Large intestine (tissue), 3 donors: ENCODE data around the gene MSANTD2. TPM values are rescaled to one million over a fixed set of nuclear protein-coding genes. Genes with fewer than 3 reads are reported as not detected.
A peak's percentile ranks its signal among the peaks of the same experiment; 100 is the strongest.
"Not testable (repeated sequence)": the region's sequence is repeated elsewhere in the genome, so short reads cannot be mapped to it uniquely, and the experiment has no call there.

Source experiments
- DNase-seq, 2 donors: peaks; one replicate each; pipeline versions ENCODE4 v3.0.0 to v3.0.0-alpha.2; 2013
- H3K27ac ChIP-seq: one replicate; pipeline ENCODE4 v1.5.1; 2013; ENCODE audit warnings: low read length
- H3K27me3 ChIP-seq: 2 replicates; pipeline ENCODE4 v1.6.1; 2013; ENCODE audit warnings: low read length; ENCODE audit not compliant: control insufficient read depth, insufficient read depth
- H3K36me3 ChIP-seq: 2 replicates; pipeline ENCODE4 v1.6.1; 2013; ENCODE audit warnings: low read length; ENCODE audit not compliant: control insufficient read depth, insufficient read depth
- H3K4me1 ChIP-seq: one replicate; pipeline ENCODE4 v1.6.1; 2013; ENCODE audit warnings: low read length; ENCODE audit not compliant: control insufficient read depth, insufficient read depth
- H3K4me3 ChIP-seq: one replicate; pipeline ENCODE4 v1.5.1; 2013; ENCODE audit warnings: low read length
- H3K9me3 ChIP-seq: one replicate; pipeline ENCODE4 v1.6.1; 2013; ENCODE audit warnings: mild to moderate bottlenecking, low read depth, low read length, moderate library complexity; ENCODE audit not compliant: control insufficient read depth
- WGBS: methylation state at CpG from one replicate; pipeline ENCODE4 v1.1.5; 2013; ENCODE audit warnings: low lambda C conversion rate; ENCODE audit not compliant: insufficient coverage; 5-methylcytosine and 5-hydroxymethylcytosine counted together
- polyA plus RNA-seq: library from polyadenylated mRNA; unstranded; fragments of 120-200 nt; gene quantifications from one replicate; pipeline ENCODE4 v1.2.1, GENCODE V29; 2013

MSANTD2 gene
- polyA plus RNA-seq, 1 donor: 23.2 TPM

DNA sequence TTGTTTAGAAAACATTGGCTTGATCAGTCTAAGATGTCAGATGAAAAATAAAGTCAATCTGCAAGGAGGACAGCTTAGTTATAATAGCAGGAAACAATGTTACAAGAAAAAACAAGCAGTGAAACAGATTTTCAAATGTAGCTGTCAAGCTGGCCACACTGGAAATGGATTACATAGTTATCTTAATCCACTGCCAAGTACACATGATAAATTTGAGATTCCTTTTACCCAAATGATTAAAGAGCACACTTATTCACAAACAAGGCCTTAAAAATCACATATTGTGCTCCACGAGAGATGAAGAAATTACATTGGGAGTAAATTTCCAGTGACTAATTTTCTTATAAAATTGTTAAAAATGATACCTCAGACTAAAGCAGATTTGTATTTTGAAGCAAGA is 20.6 kb downstream of the MSANTD2 start:
- no peaks in the 10 kb centered on the region for H3K27me3 ChIP-seq
- no peaks in the 10 kb centered on the region for H3K9me3 ChIP-seq
- no peak for DNase-seq
- WGBS: no CpG with 5 or more reads among the region's 1 CpG
- no peaks in the 10 kb centered on the region for H3K4me1 ChIP-seq
- no peak overlapping the region for H3K27ac ChIP-seq
- H3K4me3 ChIP-seq: no peak overlapping the region
- H3K36me3 ChIP-seq: peaks cover 2% of the 10 kb centered on the region

DNA sequence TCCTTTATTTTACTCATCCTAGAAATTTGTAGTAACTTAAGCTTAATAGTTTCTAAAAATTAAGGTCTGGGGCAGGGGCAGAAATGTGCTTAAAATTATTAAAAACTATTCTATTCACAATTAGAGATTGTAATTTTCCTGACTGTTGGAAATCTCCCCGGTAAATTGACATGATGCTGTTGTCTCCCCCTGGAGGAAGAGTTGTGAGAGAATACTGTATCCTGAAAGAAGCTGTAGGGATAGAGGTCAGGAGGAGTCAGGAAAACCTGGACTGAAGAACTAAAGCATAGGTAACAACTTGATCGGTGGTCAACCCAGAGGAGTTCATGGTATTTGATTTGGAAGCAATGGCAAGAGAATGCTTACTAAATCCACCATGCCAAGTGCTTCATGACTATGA is 21.9 kb downstream of the MSANTD2 start:
- no peak for DNase-seq
- H3K4me3 ChIP-seq: no peak overlapping the region
- H3K36me3 ChIP-seq: peaks cover 6% of the 10 kb centered on the region
- H3K27ac ChIP-seq: no peak overlapping the region
- H3K4me1 ChIP-seq: no peaks in the 10 kb centered on the region
- no peaks in the 10 kb centered on the region for H3K9me3 ChIP-seq
- no peaks in the 10 kb centered on the region for H3K27me3 ChIP-seq
- WGBS: no CpG with 5 or more reads among the region's 2 CpGs

DNA sequence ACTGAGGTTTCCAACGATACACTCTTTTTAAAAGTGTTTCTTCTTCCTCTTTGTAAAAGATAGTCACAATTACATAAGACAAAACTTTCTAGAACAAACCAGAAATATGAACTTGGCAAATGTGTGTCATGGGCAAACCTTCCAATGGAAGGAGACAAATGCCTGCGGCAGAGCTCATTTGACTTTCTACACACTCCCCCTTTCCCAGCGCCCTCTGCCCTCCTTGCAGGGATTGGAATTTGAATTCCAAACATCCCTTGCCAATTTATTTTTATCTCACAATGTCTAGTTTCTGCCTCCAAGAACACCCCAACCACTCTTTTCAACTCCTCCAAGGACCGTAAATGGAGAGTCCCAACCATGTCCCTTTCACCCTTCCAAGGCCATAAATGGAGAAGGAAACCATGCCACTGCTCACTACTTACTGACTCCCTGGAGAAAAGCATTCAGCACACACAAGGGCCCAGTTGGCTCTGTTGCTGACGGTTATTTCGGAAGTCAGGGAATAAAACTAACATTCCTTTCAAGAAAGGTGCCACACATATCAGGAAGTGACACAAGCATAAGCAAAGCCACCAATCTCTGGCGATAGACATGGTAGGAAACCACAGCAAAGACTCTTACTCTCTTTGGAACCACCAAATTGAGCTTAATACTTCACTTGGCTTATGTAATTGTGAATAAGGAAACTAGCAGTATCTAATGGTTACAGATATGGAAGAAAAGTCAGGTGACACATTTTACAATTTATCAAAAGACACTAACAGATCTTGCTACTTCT is 23.2 kb downstream of the MSANTD2 start:
- Histone ChIP-seq H3K27ac (no peak overlapping the region), H3K4me3 (no peak overlapping the region), H3K9me3 (no peaks in the 10 kb centered on the region), H3K36me3 (peaks cover 10% of the 10 kb centered on the region), H3K4me1 (no peaks in the 10 kb centered on the region), H3K27me3 (no peaks in the 10 kb centered on the region)
- WGBS: 89% methylated on average over 2 of the region's 7 CpGs
- DNase-seq: no peak

DNA sequence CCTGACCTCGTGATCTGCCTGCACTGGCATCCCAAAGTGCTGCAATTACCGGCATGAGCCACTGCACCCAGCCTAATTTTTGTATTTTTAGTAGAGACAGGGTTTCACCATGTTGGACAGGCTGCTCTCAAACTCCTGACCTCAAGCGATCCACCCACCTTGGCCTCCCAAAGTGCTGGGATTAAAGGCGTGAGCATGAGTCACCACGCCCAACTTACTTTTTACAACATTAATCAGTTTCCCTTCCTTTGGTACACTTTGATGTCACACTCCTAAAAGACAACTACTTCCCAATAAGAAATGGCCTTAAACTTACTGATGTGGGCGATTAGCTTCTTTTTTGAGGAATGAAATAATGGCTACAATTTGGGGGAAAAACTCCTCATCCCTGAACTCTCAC is 29.2 kb downstream of the MSANTD2 start:
- not testable (repeated sequence) for DNase-seq, H3K4me1 ChIP-seq, H3K9me3 ChIP-seq, H3K4me3 ChIP-seq, H3K27me3 ChIP-seq, H3K27ac ChIP-seq
- H3K36me3 ChIP-seq: peaks cover 30% of the 10 kb centered on the region
- WGBS: no CpG with 5 or more reads among the region's 6 CpGs

DNA sequence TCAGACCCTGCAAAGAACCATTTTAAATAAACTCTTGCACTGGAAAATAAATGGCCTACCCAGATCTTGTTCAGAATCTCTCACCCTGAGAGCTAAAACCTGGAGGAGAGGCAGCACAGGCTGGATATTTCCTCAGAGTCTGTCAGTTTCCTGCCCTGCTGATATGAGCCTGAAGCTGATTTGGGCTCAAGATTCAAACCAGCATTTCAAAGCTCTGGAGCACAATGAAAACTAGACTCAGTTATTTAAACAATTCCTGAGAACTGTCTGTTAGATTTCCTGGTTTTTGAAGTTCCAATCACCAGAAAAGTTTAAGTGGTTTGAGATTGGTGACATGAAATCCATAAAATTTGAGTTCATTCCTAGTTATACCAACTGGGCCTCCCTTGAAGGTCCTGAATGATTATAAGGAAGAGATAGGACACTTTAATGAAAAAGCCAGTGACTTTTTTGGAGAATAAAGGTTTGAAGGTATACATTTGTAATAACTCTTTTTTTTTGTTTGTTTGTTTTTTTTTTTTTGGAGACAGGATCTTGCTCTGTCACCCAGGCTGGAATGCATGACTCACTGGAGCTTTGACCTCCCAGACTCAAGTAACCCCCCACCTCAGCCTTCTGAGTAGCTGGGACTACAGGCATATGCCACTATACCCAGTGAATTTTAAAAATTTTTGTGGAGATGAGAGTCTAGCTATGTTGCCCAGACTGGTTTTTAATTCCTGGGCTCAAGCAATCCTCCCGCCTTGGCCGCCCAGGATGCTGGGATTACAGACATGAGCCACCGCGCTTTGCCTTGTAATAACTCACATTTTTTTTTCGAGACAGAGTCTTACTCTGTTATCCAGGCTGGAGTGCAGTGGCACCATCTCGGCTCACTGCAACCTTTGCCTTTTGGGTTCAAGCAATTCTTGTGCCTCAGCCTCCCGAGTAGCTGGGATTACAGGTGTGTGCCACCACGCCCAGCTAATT is 30.1 kb downstream of the MSANTD2 start:
- Histone ChIP-seq H3K4me3 (no peak overlapping the region), H3K4me1 (no peaks in the 10 kb centered on the region), H3K27me3 (no peaks in the 10 kb centered on the region), H3K9me3 (no peaks in the 10 kb centered on the region), H3K36me3 (peaks cover 30% of the 10 kb centered on the region), H3K27ac (no peak overlapping the region)
- WGBS: no CpG with 5 or more reads among the region's 8 CpGs
- DNase-seq: no peak

DNA sequence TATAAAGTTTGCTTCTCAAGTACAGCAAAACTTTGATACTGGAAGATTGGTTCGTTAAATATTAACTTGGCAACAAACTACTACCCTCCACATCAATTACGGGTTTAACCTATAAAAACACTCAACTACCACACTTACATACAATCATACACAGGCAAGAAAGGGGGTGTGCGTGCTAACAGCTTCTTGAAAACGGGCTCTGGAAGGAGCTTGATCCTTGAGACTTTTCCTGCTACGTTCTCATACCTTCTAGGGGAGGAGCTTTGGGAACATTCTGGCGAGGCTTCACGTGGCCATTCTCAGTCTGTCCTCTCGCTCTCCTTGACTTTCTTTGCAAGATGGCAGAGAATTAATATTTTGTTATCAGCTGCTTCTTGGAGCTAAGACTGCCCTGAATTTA is 31.3 kb downstream of the MSANTD2 start:
- DNase-seq: peak in 1 of 2 donors; percentile 63
- Histone ChIP-seq H3K4me3 (no peak overlapping the region), H3K9me3 (no peaks in the 10 kb centered on the region), H3K27ac (no peak overlapping the region), H3K27me3 (no peaks in the 10 kb centered on the region), H3K4me1 (no peaks in the 10 kb centered on the region), H3K36me3 (peaks cover 28% of the 10 kb centered on the region)
- 60% methylated on average over 1 of the region's 8 CpGs for WGBS

DNA sequence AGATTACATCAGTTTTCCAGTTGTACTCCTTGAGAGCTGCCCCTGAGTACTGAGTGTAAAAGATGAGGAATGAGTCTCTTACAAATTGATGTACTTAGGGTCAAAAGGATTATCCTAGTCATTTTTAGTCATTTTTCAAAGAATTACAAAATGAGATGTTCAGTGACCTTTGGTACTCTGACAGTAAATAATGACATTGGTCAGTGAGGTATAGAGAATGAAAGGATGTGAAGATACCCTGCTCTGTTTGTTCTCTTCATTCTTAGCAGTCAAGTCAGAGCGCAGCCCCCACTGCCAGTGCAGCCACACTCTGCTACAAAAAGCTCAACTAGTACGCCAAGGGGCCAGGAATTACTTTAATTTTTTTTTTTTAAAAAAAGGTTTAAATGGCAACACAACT is 34.0 kb downstream of the MSANTD2 start:
- no peak overlapping the region for H3K4me3 ChIP-seq
- WGBS: no CpG with 5 or more reads among the region's 2 CpGs
- H3K27me3 ChIP-seq: peaks cover 18% of the 10 kb centered on the region
- peaks cover 7% of the 10 kb centered on the region for H3K4me1 ChIP-seq
- no peak overlapping the region for H3K27ac ChIP-seq
- no peak for DNase-seq
- peaks cover 19% of the 10 kb centered on the region for H3K36me3 ChIP-seq
- H3K9me3 ChIP-seq: no peaks in the 10 kb centered on the region

DNA sequence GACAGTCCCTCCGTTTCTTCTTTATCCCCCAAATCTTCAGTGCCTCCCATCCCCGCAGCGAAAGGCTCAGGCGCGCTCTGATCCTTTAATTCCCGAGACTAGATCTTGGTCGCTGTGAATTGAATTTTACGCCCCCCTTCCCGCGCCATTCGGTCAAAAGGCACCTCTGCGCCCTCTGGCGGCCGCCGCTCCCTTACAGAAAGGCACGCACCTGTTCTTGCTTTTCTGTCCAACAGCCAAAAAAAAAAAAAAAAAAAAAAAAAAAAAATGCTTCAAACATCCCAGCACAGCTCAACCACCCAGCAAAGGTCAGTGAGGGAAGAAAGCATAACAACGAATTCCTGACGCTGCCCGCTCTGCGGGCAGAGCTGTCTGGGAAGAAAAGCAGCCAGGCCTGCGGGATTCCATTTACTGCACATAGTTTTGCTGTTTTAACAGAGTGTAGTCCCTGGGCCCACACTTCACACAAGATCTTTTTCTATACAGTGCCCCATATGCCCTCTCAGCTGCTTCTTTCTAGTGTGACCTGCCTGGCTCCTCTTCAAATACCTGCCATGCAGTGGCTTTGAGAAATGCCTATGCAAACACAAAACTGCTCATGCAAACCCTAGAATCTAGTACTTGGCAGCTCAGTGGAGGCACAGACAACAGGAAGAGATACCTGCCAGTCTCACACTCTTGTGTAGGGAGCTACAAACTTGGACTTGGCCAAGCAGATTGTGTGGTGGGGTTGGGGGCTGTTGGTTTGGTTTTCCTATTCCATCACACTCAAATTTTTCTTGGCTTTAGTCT is 36.9 kb downstream of the MSANTD2 start:
- Histone ChIP-seq H3K27me3 (peaks cover 46% of the 10 kb centered on the region), H3K4me1 (peaks cover 30% of the 10 kb centered on the region), H3K9me3 (peaks cover 8% of the 10 kb centered on the region), H3K4me3 (peak overlapping the region; percentile 43), H3K36me3 (peaks cover 16% of the 10 kb centered on the region), H3K27ac (no peak overlapping the region)
- DNase-seq: peak; percentile 68 to 78
- WGBS: no CpG with 5 or more reads among the region's 21 CpGs

DNA sequence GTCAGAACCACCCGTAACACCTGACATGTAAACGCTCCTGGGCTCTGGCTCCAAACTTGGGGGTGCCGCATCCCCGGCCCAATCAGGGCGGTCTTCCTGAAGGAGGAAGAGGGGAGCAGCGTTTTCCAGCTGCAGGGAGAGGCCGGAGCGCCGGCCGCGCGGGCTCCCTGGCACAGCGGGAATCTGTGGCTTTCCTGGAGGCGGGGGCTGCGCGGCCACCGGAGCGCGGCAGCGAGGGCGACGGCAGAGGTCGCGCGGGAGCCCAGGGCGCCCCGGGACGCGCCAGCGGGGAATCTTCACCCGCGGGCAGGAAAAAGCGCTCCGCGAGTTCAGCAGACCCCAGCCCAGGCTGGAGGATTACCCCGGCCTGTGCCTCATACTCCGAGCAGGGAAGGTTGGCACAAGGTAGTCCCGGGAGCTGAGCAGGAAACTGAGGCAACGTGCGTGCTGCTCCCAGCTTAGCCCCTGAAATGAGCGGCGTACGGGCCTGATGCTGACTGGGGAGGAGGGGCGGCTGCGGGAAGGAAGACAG is 37.5 kb downstream of the MSANTD2 start:
- Histone ChIP-seq H3K4me3 (peak overlapping the region; percentile 43), H3K4me1 (peaks cover 37% of the 10 kb centered on the region), H3K27ac (no peak overlapping the region), H3K9me3 (peaks cover 8% of the 10 kb centered on the region), H3K36me3 (peaks cover 16% of the 10 kb centered on the region), H3K27me3 (peaks cover 52% of the 10 kb centered on the region)
- no peak for DNase-seq
- no CpG with 5 or more reads among the region's 45 CpGs for WGBS
